Measurements from ENCODE around the gene EXOC4.

DNA sequence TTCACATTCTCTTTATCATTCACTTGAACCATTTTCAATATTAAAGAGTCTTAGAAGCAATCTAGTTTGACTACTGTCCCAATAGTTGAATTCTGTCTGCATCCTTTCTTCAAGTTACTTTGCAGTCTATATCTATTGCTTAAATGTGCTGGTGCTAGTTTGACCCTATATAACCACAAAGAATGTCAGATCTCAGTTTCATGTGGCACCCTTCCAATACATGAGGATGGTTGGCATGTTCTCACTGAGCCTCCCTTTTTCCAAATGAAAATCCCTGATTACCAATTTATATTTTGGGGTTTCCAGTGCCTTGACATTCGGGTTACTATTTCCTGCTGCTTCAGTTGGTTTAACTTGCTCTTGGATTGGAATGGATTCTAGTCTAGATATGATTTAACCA lies 292.7 kb downstream of the EXOC4 start:
- TF ChIP-seq, protein P1, sequence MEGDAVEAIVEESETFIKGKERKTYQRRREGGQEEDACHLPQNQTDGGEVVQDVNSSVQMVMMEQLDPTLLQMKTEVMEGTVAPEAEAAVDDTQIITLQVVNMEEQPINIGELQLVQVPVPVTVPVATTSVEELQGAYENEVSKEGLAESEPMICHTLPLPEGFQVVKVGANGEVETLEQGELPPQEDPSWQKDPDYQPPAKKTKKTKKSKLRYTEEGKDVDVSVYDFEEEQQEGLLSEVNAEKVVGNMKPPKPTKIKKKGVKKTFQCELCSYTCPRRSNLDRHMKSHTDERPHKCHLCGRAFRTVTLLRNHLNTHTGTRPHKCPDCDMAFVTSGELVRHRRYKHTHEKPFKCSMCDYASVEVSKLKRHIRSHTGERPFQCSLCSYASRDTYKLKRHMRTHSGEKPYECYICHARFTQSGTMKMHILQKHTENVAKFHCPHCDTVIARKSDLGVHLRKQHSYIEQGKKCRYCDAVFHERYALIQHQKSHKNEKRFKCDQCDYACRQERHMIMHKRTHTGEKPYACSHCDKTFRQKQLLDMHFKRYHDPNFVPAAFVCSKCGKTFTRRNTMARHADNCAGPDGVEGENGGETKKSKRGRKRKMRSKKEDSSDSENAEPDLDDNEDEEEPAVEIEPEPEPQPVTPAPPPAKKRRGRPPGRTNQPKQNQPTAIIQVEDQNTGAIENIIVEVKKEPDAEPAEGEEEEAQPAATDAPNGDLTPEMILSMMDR (IDR thresholded peaks at IDR 0.05; ENCODE audit: extremely low read depth in 1 of 2, insufficient read depth in 1 of 2, low read depth in 1 of 2, low read length in 2 of 2) = no peak
- TF ChIP-seq MAX (IDR thresholded peaks at IDR 0.05; ENCODE audit: insufficient read depth, insufficient read length) = no peak
- no peak for TF ChIP-seq POLR2A (IDR thresholded peaks at IDR 0.05; ENCODE audit: low read depth, low read length)
- no peak for TF ChIP-seq EZH2 (IDR thresholded peaks at IDR 0.05; ENCODE audit: borderline replicate concordance, low read depth, low read length, severe bottlenecking)
- no peak for TF ChIP-seq POLR2AphosphoS5 (IDR thresholded peaks at IDR 0.05; ENCODE audit: insufficient read depth, low read depth, low read length)
